Panc1 (cell line): ENCODE results near the gene MAP6. TPM values are rescaled to one million over a fixed set of nuclear protein-coding genes. Genes with fewer than 3 reads are reported as not detected.
A peak's percentile ranks its signal among the peaks of the same experiment; 100 is the strongest.

Source experiments
- ATAC-seq: fragments of 200-7000 bp; cut with Tn5 transposase; 2 replicates; pipeline ENCODE4 v1.9.1; 2020; ENCODE audit warnings: mild to moderate bottlenecking, moderate library complexity
- BruUV-seq: library from RNA; stranded (reverse); fragments of 400-500 nt; replicated peaks from 2 replicates; lab custom pipeline; 2021; lab: Mats Ljungman, UMichigan
- CTCF ChIA-PET: fragments of 300-600 bp; sonication (Branson Sonifier 250); formaldehyde crosslinking; loops from one replicate; lab custom pipeline; 2022; ENCODE audit warnings: antibody characterized with exemption; lab: Charles Lee
- POLR2A ChIA-PET: fragments of 300-600 bp; sonication (Branson Sonifier 250); formaldehyde crosslinking; loops from one replicate; lab custom pipeline; 2022; ENCODE audit warnings: antibody characterized with exemption; lab: Charles Lee
- DNase-seq: peaks from one replicate; pipeline ENCODE4 v3.0.0-alpha.2; 2010; ENCODE audit warnings: low read depth, low spot score
- H3K27ac ChIP-seq: 2 replicates; pipeline ENCODE4 v1.5.1; 2011; ENCODE audit warnings: mild to moderate bottlenecking, low read length, inconsistent platforms
- H3K27me3 ChIP-seq: fragments of 200-500 bp; sonication (Bioruptor generic); 2 replicates; pipeline ENCODE4 v1.6.0; 2014; ENCODE audit warnings: low read length, inconsistent platforms; ENCODE audit not compliant: control insufficient read depth, insufficient read depth
- H3K36me3 ChIP-seq: fragments of 200-500 bp; sonication (Bioruptor generic); 2 replicates; pipeline ENCODE4 v1.5.1; 2014; ENCODE audit warnings: inconsistent platforms, mild to moderate bottlenecking, low read length, moderate library complexity; ENCODE audit not compliant: control insufficient read depth, insufficient read depth
- H3K4me1 ChIP-seq: 2 replicates; pipeline ENCODE4 v1.5.1; 2011; ENCODE audit warnings: inconsistent platforms, mild to moderate bottlenecking, low read length, moderate library complexity; ENCODE audit not compliant: control insufficient read depth, insufficient read depth
- H3K4me3 ChIP-seq, 2 experiments: 2 replicates each; pipeline ENCODE4 v1.5.1; 2011 to 2012; ENCODE audit warnings: low read depth in 2 of 2, low read length in 2 of 2, mild to moderate bottlenecking in 2 of 2, inconsistent platforms in 1 of 2, moderate library complexity in 1 of 2
- H3K9me3 ChIP-seq: fragments of 200-500 bp; sonication (Bioruptor generic); 2 replicates; pipeline ENCODE4 v1.5.1; 2014; ENCODE audit warnings: low read depth, mild to moderate bottlenecking, inconsistent platforms, low read length, moderate library complexity; ENCODE audit not compliant: control insufficient read depth, insufficient read depth
- POLR2AphosphoS5 ChIP-seq: IDR thresholded peaks from 2 replicates; pipeline ENCODE4 v1.6.1; 2012; ENCODE audit warnings: mild to moderate bottlenecking, low read depth, low read length, moderate library complexity
- REST ChIP-seq, 2 experiments: IDR thresholded peaks; 2 replicates each; pipeline ENCODE4 v1.6.1; 2011 to 2012; ENCODE audit warnings: low read depth in 2 of 2, control low read depth in 1 of 2, low read length in 1 of 2, mild to moderate bottlenecking in 1 of 2, moderate library complexity in 1 of 2; ENCODE audit not compliant: insufficient read depth in 1 of 2
- SIN3A ChIP-seq: IDR thresholded peaks from 2 replicates; pipeline ENCODE4 v1.6.1; 2012; ENCODE audit warnings: low read depth, mild to moderate bottlenecking, low read length, moderate library complexity, borderline replicate concordance; ENCODE audit not compliant: insufficient read depth
- TCF7L2 ChIP-seq: IDR thresholded peaks from 2 replicates; pipeline ENCODE4 v1.6.1; 2011; ENCODE audit warnings: mild to moderate bottlenecking, low read depth, low read length, inconsistent platforms
- in situ Hi-C: cut with HindIII; loops from 2 replicates; pipeline ENCODE4 v1.10.0; 2016; ENCODE audit warnings: low sequenced_read_pairs, low pct_unique_long_range_greater_than_20kb
- intact Hi-C: fragments of 100-400 bp; cut with micrococcal nuclease; formaldehyde crosslinking; loops from one replicate; pipeline ENCODE4 v1.10.0; 2022; ENCODE audit not compliant: unreplicated experiment
- total RNA-seq: library from RNA; stranded (reverse); gene quantifications from one replicate; pipeline ENCODE4 v1.2.1, GENCODE V29; 2021; ENCODE audit not compliant: unreplicated experiment
- TF ChIP-seq, protein P1 (sequence below): fragments of 450-650 bp; IDR thresholded peaks from 2 replicates; pipeline ENCODE4 v1.5.1; 2017; ENCODE audit warnings: mild to moderate bottlenecking

The MAP6 gene
- total RNA-seq, 1 experiment from 2014 or later = 0.21 TPM

DNA sequence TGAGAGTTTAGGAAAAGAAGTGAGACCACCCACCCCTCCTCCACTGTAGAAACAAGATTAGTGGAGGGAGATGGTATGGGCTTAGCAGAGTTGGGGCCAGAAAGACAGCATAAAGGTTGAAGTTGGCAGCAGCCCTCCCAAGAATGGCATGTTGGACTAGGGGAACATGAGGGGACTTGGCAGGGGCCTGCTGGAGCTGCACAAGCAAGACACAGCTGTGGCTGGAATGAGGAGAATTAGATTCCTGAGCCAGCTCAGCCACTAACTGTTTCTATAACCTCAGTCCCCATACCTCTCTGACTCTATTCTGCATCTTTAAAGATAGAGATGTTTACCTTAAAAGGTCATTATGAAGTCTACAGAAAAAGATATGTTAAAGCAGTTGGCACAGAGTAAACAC, 13.2 kb downstream of the MAP6 start:
- Histone ChIP-seq H3K4me1 (no peaks in the 10 kb centered on the region), H3K4me3 (no peak overlapping the region)
- POLR2A ChIA-PET = no interaction called here

DNA sequence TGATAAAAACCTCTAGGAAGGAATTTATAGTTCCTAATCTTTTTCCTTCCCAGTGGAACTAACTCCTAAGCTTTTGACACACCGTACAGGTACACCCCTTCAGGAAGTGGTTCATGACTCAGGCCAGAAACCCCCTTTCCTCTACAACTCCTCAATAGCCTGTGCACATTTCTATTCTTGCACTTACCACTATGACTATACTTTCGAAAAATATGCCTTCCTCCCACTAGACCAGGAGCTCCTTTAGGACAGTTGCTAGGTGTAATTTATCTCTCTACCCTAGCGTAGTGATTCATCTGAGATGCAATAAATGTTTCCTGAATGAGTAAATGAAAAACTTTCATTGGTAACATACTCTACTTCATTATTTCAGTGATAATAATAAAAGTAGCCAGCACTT, 14.5 kb downstream of the MAP6 start:
- no peaks in the 10 kb centered on the region for H3K9me3 ChIP-seq
- no peak overlapping the region for H3K4me3 ChIP-seq
- ATAC-seq (peak; percentile 51; the same call in 1 of the 2 replicates), DNase-seq (no peak)
- in situ Hi-C loops = no loop called here
- intact Hi-C loops = no loop called here
- no TSS peak for BruUV-seq
- ChIA-PET POLR2A (no interaction called here), CTCF (no interaction called here)
- no peak overlapping the region for H3K27ac ChIP-seq
- H3K27me3 ChIP-seq = peaks cover 6% of the 10 kb centered on the region; the same call in 1 of the 2 replicates
- TF ChIP-seq, protein P1, sequence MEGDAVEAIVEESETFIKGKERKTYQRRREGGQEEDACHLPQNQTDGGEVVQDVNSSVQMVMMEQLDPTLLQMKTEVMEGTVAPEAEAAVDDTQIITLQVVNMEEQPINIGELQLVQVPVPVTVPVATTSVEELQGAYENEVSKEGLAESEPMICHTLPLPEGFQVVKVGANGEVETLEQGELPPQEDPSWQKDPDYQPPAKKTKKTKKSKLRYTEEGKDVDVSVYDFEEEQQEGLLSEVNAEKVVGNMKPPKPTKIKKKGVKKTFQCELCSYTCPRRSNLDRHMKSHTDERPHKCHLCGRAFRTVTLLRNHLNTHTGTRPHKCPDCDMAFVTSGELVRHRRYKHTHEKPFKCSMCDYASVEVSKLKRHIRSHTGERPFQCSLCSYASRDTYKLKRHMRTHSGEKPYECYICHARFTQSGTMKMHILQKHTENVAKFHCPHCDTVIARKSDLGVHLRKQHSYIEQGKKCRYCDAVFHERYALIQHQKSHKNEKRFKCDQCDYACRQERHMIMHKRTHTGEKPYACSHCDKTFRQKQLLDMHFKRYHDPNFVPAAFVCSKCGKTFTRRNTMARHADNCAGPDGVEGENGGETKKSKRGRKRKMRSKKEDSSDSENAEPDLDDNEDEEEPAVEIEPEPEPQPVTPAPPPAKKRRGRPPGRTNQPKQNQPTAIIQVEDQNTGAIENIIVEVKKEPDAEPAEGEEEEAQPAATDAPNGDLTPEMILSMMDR = no peak
- TF ChIP-seq TCF7L2 (no peak), REST (IDR thresholded peaks at IDR 0.05; ENCODE audit: insufficient read depth in 1 of 2, low read depth in 2 of 2, low read length in 1 of 2) (no peak), POLR2AphosphoS5 (no peak), SIN3A (no peak)
- no peaks in the 10 kb centered on the region for H3K4me1 ChIP-seq
- no peaks in the 10 kb centered on the region for H3K36me3 ChIP-seq

More for the DNA sequence above, 13.2 kb downstream of the MAP6 start:
- intact Hi-C loops (no loop called here), in situ Hi-C loops (no loop called here)
- Histone ChIP-seq H3K36me3 (no peaks in the 10 kb centered on the region), H3K27me3 (peaks cover 12% of the 10 kb centered on the region; the same call in 1 of the 2 replicates), H3K27ac (no peak overlapping the region), H3K9me3 (no peaks in the 10 kb centered on the region)
- DNase-seq = no peak
- CTCF ChIA-PET = no interaction called here
- ATAC-seq = no peak
- no TSS peak for BruUV-seq
- no peak for TF ChIP-seq REST (IDR thresholded peaks at IDR 0.05; ENCODE audit: insufficient read depth in 1 of 2, low read depth in 2 of 2, low read length in 1 of 2)
- TF ChIP-seq TCF7L2 = no peak
- TF ChIP-seq POLR2AphosphoS5 = no peak
- TF ChIP-seq, protein P1 = no peak
- no peak for TF ChIP-seq SIN3A
